Coronary artery (tissue), 2 donors: ENCODE data around the gene ITGB8.

Experiments used
- DNase-seq: peaks from one replicate; pipeline ENCODE4 v3.0.0-alpha.2; 2017; ENCODE audit warnings: low spot score
- H3K27ac ChIP-seq, 2 donors: fragments of 200-600 bp; sonication (generic); one replicate each; pipeline ENCODE4 v1.5.1; 2016 to 2019
- H3K4me3 ChIP-seq: fragments of 200-600 bp; sonication (generic); 2 replicates; pipeline ENCODE4 v1.5.1; 2016; ENCODE audit warnings: mild to moderate bottlenecking, moderate library complexity
- CTCF ChIP-seq: fragments of 200-600 bp; sonication (generic); IDR thresholded peaks from one replicate; pipeline ENCODE4 v1.5.1; 2019; ENCODE audit warnings: antibody characterized with exemption

ITGB8 gene

GRCh38 chr7:20338285-20338684, 7.6 kb downstream of the ITGB8 start:
- Histone ChIP-seq H3K27ac (no peak overlapping the region), H3K4me3 (no peak overlapping the region)
- no peak for TF ChIP-seq CTCF
- DNase-seq, result no peak

- no peak overlapping the region for H3K4me3 ChIP-seq
- H3K27ac ChIP-seq, result no peak overlapping the region
- no peak for DNase-seq
- TF ChIP-seq CTCF, result no peak
These were observed 10.1 kb downstream of the ITGB8 start for GRCh38 chr7:20340839-20341238.

- Histone ChIP-seq H3K27ac (no peak overlapping the region), H3K4me3 (no peak overlapping the region)
- DNase-seq, result no peak
- no peak for TF ChIP-seq CTCF
These were observed 12.5 kb downstream of the ITGB8 start for GRCh38 chr7:20343205-20343604.

GRCh38 chr7:20343941-20344340, 13.2 kb downstream of the ITGB8 start:
- H3K27ac ChIP-seq, result no peak overlapping the region

GRCh38 chr7:20344396-20344795, 13.7 kb downstream of the ITGB8 start:
- no peak overlapping the region for H3K27ac ChIP-seq
- no peak overlapping the region for H3K4me3 ChIP-seq
- DNase-seq, result no peak
- TF ChIP-seq CTCF, result no peak

More at GRCh38 chr7:20343941-20344340, 13.2 kb downstream of the ITGB8 start:
- DNase-seq, result no peak
- no peak overlapping the region for H3K4me3 ChIP-seq
- no peak for TF ChIP-seq CTCF

GRCh38 chr7:20346577-20346976, 15.9 kb downstream of the ITGB8 start:
- no peak overlapping the region for H3K4me3 ChIP-seq
- H3K27ac ChIP-seq, result no peak overlapping the region
- no peak for DNase-seq
- no peak for TF ChIP-seq CTCF

- H3K4me3 ChIP-seq, result no peak overlapping the region
- DNase-seq, result no peak
- H3K27ac ChIP-seq, result no peak overlapping the region
- TF ChIP-seq CTCF, result no peak
These were observed 17.0 kb downstream of the ITGB8 start for GRCh38 chr7:20347680-20348079.
